Chondrocyte (in vitro differentiated cells): ENCODE results near the gene B3GALT6. TPM values are rescaled to one million over a fixed set of nuclear protein-coding genes. Genes with fewer than 3 reads are reported as not detected.

Source experiments
- DNase-seq: peaks from one replicate; pipeline ENCODE4 v3.0.0; 2021; ENCODE audit warnings: mixed read lengths, low spot score
- H3K27ac Mint-ChIP-seq: one replicate; pipeline ENCODE4 v1.8.0; 2021; ENCODE audit warnings: mild to moderate bottlenecking, moderate library complexity, mixed read lengths; ENCODE audit not compliant: unreplicated experiment
- H3K27me3 Mint-ChIP-seq: 2 replicates; pipeline ENCODE4 v1.8.0; 2021; ENCODE audit warnings: low read depth, mixed read lengths
- H3K36me3 Mint-ChIP-seq: 2 replicates; pipeline ENCODE4 v1.8.0; 2021; ENCODE audit warnings: low read depth, mixed read lengths
- H3K4me1 Mint-ChIP-seq: 2 replicates; pipeline ENCODE4 v1.8.0; 2021; ENCODE audit warnings: low read depth, mild to moderate bottlenecking, mixed read lengths
- H3K4me3 Mint-ChIP-seq: one replicate; pipeline ENCODE4 v1.8.0; 2021; ENCODE audit warnings: mild to moderate bottlenecking, moderate library complexity, mixed read lengths; ENCODE audit not compliant: unreplicated experiment
- H3K9me3 Mint-ChIP-seq: 2 replicates; pipeline ENCODE4 v1.8.0; 2021; ENCODE audit warnings: low read depth, mixed read lengths
- total RNA-seq: library from RNA; stranded (reverse); gene quantifications from 3 replicates; pipeline ENCODE4 v1.2.1, GENCODE V29; 2021
- TF ChIP-seq, protein P1 (sequence below): fragments of 200-600 bp; sonication (generic); IDR thresholded peaks from 2 replicates; pipeline ENCODE4 v1.5.0; 2021; ENCODE audit warnings: antibody characterized with exemption, mild to moderate bottlenecking, moderate library complexity

B3GALT6 gene
- total RNA-seq, 1 donor from 2014 or later = 39.6 TPM

DNA sequence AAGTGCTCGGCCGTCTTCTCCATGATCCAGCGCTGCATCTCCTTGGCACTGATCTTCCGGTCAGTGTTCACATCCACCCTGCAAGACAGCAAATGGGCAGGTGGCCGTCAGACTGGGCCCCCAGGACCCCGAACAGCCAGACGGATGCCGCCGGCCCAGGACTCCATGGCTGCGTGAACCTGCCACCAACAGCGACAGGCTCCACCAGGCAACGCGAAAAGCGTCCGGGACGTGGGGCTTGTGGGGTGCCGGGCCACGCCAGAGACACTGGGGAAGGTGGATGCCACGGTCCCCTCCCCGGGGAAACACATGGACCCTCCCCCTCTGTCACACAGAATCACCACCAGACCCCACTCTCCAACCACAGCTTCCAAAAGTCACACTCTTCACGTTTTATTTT is 8.1 kb upstream of the B3GALT6 start:
- Mint-ChIP-seq H3K27ac (no peak overlapping the region), H3K9me3 (no peaks in the 10 kb centered on the region), H3K27me3 (no peaks in the 10 kb centered on the region), H3K36me3 (peaks cover 26% of the 10 kb centered on the region), H3K4me3 (no peak overlapping the region), H3K4me1 (no peaks in the 10 kb centered on the region)
- no peak for DNase-seq
- TF ChIP-seq, protein P1, sequence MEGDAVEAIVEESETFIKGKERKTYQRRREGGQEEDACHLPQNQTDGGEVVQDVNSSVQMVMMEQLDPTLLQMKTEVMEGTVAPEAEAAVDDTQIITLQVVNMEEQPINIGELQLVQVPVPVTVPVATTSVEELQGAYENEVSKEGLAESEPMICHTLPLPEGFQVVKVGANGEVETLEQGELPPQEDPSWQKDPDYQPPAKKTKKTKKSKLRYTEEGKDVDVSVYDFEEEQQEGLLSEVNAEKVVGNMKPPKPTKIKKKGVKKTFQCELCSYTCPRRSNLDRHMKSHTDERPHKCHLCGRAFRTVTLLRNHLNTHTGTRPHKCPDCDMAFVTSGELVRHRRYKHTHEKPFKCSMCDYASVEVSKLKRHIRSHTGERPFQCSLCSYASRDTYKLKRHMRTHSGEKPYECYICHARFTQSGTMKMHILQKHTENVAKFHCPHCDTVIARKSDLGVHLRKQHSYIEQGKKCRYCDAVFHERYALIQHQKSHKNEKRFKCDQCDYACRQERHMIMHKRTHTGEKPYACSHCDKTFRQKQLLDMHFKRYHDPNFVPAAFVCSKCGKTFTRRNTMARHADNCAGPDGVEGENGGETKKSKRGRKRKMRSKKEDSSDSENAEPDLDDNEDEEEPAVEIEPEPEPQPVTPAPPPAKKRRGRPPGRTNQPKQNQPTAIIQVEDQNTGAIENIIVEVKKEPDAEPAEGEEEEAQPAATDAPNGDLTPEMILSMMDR = no peak

DNA sequence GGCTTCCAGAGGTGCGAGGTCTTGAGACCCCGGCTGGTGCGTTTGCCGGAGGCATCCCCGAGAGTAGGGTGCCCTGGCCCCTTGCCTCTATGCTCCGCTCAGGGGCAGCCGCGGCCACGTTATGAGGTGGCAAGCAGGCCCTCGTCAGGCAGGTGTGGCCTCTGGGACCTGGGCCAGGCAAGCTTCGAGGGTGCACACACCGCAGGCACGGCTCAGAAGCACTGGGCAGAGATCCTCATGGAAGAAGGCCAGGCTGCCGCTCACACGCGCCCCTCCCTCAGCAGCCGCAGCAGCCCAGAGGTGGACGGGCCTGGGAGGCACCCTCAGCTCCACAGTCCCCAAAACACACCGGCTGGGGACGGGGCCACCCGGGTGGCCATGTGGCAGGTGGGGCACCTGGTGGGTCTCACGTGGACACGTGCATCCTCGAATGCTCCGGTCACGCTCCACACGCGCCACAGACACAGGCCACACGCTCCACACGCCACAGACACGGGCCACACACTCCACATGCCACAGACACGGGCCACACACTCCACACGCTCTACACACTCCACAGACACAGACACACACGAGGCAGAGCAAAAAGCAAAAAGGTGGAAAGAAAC is 6.7 kb upstream of the B3GALT6 start:
- H3K4me3 Mint-ChIP-seq = no peak overlapping the region

GRCh38 chr1:1225913-1226312 is 6.1 kb upstream of the B3GALT6 start:
- no peak overlapping the region for H3K27ac Mint-ChIP-seq
- DNase-seq = no peak
- no peaks in the 10 kb centered on the region for H3K9me3 Mint-ChIP-seq
- H3K4me3 Mint-ChIP-seq = no peak overlapping the region
- peaks cover 21% of the 10 kb centered on the region for H3K36me3 Mint-ChIP-seq
- TF ChIP-seq, protein P1 = no peak
- peaks cover 14% of the 10 kb centered on the region for H3K4me1 Mint-ChIP-seq
- no peaks in the 10 kb centered on the region for H3K27me3 Mint-ChIP-seq

More for the DNA sequence above, 6.7 kb upstream of the B3GALT6 start:
- peaks cover 26% of the 10 kb centered on the region for H3K36me3 Mint-ChIP-seq
- DNase-seq = no peak
- TF ChIP-seq, protein P1 = no peak
- H3K27me3 Mint-ChIP-seq = no peaks in the 10 kb centered on the region
- H3K4me1 Mint-ChIP-seq = peaks cover 9% of the 10 kb centered on the region
- H3K9me3 Mint-ChIP-seq = no peaks in the 10 kb centered on the region
- no peak overlapping the region for H3K27ac Mint-ChIP-seq

DNA sequence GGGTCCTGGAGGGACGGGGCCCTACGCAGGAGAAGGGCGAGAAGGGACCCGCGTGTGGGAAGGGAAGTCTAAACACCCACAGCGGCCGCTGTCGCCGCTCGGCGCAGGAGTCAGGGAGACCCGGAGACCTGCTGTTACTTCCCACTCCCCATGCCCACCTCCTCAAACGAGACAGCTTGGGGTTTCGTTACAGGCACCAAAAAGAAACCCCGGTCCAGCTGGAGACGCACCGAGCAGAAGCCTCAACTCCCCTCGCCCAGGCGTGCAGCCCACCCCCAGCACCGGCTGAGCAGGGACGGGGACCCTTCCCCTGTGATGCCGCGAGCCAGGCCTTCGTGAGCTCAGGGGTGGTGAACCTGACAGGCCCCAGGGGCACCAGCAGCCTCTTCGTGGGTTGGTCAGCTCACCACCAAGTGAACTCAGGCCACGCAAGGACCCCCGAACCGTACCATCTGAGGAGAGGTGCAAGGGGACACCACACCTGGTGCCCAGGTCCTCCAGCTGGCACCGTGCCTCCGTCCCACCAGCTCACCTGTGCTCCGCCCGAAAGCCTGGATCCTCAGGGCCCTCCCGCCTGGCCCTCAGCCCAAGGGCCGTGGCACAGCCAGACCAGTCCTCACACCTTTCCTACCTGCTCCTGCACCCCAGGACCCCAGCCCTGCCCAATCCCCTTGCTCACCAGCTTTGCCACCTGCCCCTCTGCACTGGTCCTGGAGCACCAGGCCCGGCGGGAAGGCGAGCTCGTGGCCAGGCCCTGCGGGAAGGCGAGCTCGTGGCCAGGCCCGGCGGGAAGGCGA is 5.3 kb upstream of the B3GALT6 start:
- peaks cover 20% of the 10 kb centered on the region for H3K36me3 Mint-ChIP-seq
- DNase-seq = no peak
- TF ChIP-seq, protein P1 = no peak
- no peak overlapping the region for H3K4me3 Mint-ChIP-seq
- peaks cover 17% of the 10 kb centered on the region for H3K4me1 Mint-ChIP-seq
- H3K27me3 Mint-ChIP-seq = no peaks in the 10 kb centered on the region
- H3K9me3 Mint-ChIP-seq = no peaks in the 10 kb centered on the region
- H3K27ac Mint-ChIP-seq = no peak overlapping the region

- TF ChIP-seq, protein P1 = no peak
- peaks cover 18% of the 10 kb centered on the region for H3K36me3 Mint-ChIP-seq
- no peaks in the 10 kb centered on the region for H3K27me3 Mint-ChIP-seq
- H3K27ac Mint-ChIP-seq = no peak overlapping the region
- no peak overlapping the region for H3K4me3 Mint-ChIP-seq
- DNase-seq = no peak
- peaks cover 17% of the 10 kb centered on the region for H3K4me1 Mint-ChIP-seq
- no peaks in the 10 kb centered on the region for H3K9me3 Mint-ChIP-seq
Observed at GRCh38 chr1:1227386-1227785, 4.7 kb upstream of the B3GALT6 start.
